GM12892 (cell line): ENCODE data around the gene ZNF343.

ENCODE experiments used
- POLR2A ChIP-seq: IDR thresholded peaks from 2 replicates; pipeline ENCODE4 v1.6.1; 2011; ENCODE audit warnings: low read depth, low read length, control low read depth
- POLR2AphosphoS5 ChIP-seq: IDR thresholded peaks from 2 replicates; pipeline ENCODE4 v1.6.1; 2011; ENCODE audit warnings: low read depth, low read length, control low read depth

- TF ChIP-seq POLR2A (no peak), POLR2AphosphoS5 (no peak)
Observed at GRCh38 chr20:2518096-2518495, 9.4 kb upstream of the ZNF343 start.
